GM12872 (cell line): ENCODE results near the gene NUPR1.

Experiments
- CTCF ChIP-seq: IDR thresholded peaks from 3 replicates; pipeline ENCODE4 v1.5.1; 2011; ENCODE audit warnings: low read depth, mild to moderate bottlenecking, low read length, moderate library complexity; ENCODE audit not compliant: insufficient read depth

NUPR1 gene

GRCh38 chr16:28491970-28492474, 46.8 kb downstream of the NUPR1 start, which contains the start of gene CLN3:
Gene CLN3, minus strand, starts transcription at chr16:28492074. Its CDS starts 315 bp downstream, at chr16:28491759.
- TF ChIP-seq CTCF, result no peak

GRCh38 chr16:28491230-28491969, 47.4 kb downstream of the NUPR1 start:
- 0 out of 3 replicates have a peak, but pooled peaks have one; percentile 16 for TF ChIP-seq CTCF

- no peak for TF ChIP-seq CTCF
Measured at GRCh38 chr16:28486266-28486665, 52.5 kb downstream of the NUPR1 start.
